Measurements from ENCODE around the gene CR1L.
"Not testable (repeated sequence)": the region's sequence is repeated elsewhere in the genome, so short reads cannot be mapped to it uniquely, and the experiment has no call there.

CR1L gene

DNA sequence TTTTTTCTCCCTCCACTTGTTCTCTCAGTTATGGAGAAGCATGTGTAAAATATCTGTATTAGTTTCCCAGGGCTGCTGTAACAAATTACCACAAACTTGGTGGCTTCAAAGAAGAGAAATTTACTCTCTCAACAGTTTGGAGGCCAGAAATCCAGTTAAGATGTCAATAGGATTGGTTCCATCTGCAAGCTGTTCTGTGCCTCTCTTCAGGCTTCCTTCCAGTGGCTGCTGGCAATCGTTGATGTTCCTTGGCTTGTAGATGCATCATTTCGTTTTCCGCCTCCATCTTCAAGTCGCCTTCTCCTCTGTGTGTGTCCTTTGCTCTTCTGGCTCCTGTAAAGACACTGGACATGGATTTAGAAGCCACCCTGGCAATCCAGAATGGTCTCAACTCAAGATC lies 45.6 kb downstream of the CR1L start:
- DNase-seq: not testable (repeated sequence)

DNA sequence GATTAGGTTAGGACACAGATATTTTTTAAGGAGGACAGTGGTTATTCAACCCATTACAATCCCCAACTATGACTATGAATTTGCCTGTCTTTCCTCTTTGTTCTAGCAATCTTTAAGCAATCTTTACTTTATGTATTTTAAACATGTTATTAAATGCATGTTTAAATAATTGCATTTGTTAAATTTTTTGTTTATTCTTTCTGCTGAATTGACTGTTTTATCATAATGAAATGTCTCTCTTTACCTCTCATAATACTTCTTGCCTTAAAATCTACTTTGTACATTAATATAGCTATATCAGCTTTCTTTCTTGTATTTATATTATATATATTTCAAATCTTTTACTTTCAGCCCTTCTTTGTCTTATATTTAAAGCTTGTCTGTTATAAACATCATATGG lies 46.1 kb downstream of the CR1L start:
- DNase-seq: no peak

DNA sequence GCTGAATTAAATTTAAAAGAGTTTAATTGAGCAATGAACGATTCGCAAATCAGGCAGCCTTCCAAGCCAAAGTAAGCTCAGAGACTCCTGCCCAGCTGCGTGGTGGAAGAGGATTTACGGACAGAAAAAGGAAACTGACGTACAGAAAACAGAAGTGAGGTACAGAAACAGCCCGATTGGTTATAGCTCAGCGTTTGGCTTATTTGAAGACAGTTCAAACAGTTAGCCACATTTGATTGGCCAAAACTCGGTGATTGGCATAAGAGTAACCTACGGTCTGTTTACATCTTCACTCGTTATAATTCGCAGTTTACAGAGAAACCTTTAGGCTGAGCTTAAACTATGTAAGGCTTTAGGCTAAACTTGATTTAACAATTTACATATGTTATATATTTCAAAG lies 46.9 kb downstream of the CR1L start:
- no peak for DNase-seq

DNA sequence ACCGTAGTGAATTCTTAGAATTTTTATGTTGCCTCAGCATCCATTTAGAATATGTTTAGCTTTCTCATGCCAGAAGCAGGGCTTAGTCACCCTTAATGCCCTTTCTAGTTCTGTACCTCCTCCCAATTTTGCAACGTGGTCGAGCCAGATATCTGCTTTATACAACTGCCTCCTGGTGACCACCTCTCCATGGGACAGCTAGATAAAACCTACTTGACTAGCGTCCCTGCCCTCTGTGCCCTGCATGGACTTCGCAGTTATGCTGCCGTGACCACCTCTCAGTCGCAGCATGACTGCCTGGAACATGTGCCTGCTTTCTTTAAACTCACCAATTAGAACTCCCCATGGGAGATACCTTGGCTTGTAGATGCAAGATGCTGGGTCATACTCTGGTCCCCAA lies 47.4 kb downstream of the CR1L start:
- DNase-seq: not testable (repeated sequence)

DNA sequence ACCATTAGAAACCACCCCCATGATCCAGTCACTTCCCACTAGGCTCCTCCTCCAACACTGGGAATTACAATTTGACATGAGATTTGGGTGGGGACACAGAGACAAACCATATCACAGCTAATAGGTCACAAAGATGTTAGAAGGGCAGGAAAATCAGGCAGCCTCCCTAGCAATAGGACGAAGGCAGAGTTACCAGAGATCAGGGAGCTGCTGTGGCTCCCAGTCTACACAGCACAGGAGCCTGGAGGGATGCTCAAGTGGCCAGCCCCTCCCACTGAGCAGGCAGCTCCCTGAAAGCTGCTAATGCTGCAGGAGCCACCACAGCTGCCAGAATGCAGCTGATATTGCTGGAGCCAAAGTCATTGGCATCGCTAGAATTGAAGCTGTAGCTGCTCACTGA lies 51.0 kb downstream of the CR1L start:
- DNase-seq: no peak

DNA sequence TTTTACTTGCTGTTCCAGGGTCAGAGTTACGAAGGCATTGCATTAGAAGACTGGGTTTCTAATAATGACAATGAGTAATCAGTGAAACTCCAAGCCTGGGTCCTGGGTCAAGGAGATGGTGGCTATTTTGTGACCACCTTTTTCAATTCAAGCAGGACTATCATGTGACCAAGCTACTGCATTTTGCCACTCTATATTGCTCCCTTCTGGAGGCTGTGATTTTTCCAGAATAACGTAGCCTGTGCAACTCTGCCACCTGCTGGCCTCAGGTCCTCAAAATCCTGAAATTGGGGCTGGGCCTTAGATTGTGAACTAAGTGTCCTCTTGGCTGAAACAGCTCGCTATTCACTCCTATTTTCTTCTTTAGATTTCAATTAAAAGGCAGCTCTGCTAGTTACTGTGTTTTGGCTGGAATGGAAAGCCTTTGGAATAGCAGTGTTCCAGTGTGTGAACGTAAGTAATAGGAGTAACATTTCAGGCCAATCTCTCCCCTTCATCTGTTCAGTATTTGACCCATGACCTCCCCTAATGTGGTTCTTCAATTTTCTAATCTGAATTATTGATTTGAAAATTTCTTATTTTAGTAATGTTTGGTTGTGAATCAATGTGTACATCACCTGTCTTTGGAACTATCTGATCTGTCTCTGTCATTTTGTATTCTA lies 54.0 kb downstream of the CR1L start:
- peak; percentile 37 for DNase-seq

DNA sequence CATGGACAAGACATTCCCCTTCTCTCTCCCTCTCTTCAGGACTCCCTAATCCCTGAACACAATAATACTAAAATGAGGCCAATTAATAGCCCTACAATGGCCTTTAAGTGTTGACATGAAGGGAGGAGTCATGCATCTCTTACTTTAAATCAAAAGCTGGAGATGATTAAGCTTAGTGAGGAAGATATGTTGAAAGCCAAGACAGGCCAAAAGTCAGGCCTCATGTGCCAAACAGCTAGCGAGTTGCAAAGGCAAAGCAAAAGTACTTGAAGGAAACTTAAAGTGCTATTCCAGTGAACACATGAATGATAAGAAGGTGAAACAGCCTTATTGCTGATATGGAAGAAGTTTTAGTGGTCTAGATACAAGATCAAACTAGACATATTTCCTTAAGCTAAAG lies 57.4 kb downstream of the CR1L start:
- no peak for DNase-seq

DNA sequence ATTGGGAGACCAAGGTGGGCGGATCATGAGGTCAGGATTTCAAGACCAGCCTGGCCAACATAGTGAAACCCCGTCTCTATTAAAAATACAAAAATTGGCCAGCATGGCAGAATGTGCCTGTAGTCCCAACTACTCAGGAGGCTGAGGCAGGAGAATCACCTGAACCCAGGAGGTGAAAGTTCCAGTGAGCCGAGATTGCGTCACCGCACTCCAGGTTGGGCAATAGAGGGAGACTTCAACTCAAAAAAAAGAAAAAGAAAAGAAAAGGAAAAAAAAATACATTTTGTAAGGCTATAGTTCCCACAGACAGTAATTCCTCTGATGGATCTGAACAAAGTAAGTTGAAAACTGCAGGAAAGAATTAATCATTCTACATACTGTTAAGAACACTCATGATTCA lies 58.8 kb downstream of the CR1L start:
- no peak for DNase-seq

DNA sequence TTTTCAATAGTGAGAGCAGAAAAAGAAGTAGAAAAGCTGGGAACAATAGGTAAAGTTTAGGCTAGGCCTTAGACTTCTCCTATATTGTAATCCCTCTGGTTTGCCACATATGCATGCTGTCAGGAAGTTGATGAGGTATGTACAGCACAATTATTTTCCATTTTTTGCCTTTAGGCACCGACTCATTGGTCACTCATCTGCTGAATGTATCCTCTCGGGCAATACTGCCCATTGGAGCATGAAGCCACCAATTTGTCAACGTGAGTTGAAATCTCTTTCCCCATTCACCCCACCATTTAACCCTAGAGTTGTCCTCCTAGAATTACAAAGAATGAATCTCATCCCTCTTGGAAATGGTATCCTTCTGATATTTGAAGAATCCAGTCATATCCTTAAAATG lies 63.1 kb downstream of the CR1L start:
- not testable (repeated sequence) for DNase-seq

DNA sequence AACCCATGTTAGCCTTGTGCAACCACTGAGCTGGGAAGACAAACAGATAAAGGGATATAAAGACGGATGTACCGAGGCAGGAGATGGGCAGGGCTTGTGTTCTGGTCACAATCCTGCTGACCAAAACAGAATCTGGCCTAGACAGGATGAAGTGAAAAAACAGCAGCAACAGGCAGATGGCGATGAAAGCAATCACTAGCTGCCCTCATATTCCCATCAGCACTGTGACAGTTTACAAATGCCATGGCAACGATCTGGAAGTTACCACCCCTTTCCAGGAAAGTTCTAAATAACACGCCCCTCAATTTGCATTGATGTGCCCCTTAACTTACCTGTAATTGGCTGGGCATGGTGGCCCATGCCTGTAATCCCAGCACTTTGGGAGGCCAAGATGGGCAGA lies 66.4 kb downstream of the CR1L start:
- no peak for DNase-seq

DNA sequence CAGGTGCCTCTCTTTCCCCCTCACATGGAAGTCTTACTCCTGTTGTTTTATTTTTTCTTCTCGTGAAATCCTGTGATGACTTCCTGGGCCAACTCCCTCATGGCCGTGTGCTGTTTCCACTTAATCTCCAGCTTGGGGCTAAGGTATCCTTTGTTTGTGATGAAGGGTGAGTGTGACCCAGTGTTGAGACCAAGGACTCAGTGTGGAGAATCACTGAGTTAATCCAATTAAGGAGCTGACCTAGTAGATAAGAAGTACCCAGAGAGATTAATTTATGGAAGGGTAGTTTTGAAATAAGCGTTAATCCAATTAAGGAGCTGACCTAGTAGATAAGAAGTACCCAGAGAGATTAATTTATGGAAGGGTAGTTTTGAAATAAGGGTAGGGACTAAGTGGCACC lies 67.8 kb downstream of the CR1L start:
- DNase-seq: not testable (repeated sequence)

DNA sequence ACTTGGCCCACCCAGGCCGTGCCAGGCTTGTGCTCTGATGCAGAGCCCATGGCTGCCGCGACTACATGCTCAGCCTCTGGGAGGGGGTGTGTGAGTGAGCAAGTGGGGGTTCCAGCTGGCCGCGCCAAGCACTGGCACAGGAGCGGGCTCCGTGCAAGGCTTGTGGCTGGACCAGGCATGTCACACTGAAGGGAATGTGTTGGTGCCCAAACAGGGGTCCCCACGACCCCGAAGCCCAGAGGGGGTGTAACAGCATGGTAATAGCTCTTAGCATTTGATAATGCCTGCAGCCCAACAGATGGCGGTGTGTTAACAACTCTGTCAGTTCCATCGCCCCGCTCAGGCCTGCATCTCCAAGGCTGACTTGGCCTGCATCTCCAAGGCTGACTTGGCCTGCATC lies 68.6 kb downstream of the CR1L start:
- DNase-seq: no peak

DNA sequence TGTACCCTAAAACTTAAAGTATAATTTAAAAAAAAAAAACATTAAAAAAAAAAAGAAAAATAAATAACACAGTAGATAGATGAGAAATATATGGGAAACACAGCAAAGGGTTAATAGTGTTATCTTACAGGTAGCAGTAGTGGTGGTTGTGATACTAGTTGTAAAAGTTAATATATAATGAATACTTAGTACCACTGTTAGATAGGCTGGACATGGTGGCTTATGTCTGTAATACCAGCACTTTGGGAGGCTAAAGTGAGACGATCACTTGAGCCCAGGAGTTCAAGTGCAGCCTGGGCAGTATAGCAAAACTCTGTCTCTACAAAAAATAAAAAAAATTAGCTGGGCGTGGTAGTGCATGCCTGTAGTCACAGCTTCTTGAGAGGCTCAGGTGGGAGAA lies 74.3 kb downstream of the CR1L start:
- DNase-seq: no peak

DNA sequence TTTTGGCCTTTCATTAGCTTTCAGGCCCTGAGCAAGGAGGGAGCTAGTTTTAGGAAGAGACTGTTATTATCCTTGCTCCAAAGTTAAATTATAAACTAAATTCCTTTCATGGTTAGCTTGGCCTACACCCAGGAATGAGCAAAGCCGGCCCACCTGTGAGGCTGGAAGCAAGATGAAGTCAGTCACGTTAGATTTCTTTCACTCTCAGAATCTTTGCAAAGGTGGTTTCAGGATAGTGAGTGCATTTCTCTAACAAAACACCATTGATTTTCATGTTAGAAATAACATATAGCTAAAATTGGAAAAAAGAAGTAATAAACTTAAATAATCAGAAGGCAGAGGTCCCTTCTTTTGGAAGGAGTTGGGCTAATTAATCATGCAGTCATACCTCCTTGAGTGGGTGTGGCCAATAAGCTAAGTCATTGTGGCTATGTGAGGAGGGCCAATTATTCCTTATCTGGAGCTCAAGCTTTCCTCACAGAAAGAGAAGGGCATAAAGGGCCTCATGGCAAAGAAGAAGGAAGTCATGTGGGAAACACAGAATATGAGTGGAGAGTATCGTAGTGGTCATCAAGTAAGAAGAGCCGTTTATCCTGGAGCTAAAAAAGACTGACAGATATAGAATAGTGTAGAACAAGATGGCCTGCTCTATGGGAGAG lies 83.4 kb downstream of the CR1L start:
- not testable (repeated sequence) for DNase-seq

DNA sequence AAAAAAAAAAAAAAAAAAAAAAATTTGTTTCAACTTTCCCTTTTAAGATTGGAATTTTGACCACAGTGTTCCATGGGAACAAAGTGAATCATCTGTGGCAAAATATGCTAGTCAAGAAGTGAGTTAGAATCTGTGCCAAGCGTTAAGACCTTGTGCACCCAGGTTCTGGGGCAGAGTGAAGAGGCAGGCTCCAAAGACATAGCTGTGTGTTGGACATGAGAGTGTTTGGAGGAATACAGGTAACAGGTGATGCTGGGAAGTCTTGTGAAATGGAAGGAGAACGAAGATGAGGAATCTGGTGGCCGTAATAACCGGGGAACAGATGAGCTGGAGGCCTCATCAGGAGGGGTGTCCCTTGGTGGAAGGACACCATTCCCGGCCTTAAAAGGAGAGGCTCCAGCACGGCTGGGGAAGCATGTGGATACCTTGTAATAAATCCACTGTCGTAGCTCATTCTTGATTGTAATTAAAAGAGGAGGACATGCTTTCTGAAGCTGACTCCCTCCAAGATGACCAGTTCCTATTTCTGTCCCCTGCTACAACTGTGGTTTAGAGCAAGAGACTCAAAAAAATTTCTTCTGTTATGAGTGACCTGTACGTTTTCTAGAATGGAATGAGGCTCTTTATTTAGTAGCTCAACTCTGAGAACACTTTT lies 92.7 kb downstream of the CR1L start:
- DNase-seq: not testable (repeated sequence)

DNA sequence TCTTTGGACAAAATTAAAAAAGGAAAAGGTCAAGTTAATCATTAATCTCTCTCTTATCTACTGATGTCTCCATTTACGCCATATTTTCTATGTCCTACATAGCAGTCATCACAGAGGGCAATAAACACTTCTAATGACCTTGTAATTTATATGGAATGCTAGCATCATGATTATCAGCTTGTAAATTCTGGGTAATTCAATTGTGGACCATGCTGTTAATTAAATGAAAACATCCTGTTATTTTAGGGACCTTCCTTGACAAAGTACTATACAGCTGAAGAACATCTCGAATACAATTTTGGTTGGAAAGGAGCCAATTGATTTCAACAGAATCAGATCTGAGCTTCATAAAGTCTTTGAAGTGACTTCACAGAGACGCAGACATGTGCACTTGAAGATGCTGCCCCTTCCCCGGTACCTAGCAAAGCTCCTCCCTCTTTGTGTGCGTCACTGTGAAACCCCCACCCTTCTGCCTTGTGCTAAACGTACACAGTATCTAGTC lies 93.3 kb downstream of the CR1L start:
- not testable (repeated sequence) for DNase-seq

DNA sequence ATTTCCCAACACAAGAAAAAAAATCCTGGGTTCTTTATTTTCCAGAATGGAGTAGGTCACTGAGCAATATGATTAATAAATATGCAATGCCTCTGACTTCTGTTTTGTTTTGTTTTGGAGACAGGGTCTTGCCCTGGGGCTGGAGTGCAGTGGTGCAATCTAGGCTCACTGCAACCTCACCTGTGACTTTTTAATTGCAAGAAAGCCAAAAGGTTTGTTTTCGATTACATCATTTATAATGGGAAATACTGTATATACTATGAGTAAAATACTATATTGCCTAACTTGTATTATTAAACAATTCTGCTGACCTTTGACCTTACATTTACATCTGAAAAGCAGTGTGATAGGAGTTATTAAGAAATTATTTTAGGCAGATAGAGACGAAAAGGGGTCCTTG lies 95.3 kb downstream of the CR1L start:
- no peak for DNase-seq

DNA sequence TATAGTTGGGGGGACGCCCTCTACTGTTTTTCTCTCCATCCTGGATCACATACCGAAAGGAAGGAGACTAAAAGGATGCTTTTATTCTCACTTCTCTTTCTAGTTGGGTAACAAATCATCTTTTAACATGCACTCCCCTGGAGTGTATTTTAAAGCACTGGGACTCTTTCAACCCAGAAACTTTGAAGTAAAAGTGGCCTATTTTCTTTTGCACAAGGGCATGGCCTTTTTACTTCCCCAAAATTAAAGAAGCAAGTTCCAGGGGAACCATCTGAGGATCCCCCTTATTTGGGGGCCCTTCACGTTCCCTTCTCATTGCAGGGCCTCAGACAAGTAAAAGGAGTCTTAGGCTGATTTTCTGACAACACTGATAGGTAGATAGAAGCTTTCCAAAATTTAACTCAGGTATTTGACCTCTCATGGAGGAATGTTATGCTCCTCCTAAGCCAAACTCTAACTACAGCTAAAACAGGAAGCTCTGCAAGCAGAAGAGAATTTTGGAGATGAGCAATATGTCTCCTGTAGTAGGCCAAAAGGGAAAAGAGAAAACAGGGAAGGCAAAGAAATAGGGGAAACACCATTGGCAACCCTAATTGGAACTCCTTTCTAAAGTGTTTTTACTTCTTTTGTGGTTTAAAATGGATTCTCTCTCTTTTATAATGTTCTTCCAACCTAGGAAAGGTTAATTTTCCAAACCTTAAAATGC lies 98.1 kb downstream of the CR1L start:
- DNase-seq: no peak

DNA sequence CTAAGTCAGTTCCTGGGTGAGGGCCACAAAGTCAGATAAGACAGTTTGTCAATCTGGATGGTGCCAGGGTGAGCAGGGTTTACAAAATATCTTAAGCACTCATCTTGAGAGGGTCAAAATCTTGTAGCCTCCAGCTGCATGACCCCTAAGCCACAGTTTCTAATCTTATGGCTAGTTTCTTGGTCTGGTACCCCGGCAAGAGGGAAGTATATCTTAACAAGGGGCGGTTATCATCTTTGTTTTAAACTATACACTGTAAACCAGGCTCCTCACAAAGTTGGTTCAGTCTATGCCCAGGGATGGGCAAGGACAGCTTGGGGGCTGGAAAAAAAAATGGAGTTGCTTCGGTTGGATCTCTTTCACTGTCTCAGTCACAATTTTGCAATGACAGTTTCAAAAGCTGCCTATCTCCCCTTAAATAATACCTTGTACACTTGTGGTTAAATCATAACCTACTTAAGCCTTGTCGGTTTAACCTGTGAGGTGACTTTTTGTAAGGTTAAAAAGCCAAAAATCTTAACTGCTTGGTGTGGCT lies 99.1 kb downstream of the CR1L start:
- no peak for DNase-seq

DNA sequence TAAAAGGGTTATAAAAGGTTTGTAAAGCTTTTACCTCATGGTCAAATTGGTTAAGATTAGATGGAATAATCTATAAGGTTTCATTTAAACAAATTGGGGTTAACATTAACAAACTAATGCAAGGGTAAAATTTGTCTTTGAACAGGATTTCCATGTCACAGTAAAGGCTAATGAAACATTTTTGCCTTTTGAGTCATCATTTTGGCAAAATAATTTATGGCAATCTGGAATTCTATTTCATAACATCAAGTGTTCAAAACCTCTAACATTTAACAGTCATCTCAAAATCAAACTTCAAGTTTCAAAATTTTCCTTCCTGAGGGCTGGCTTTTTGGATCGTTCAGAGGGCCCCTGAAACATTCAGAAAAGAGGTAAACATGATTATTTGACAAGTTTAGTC lies 100.4 kb downstream of the CR1L start:
- no peak for DNase-seq

DNA sequence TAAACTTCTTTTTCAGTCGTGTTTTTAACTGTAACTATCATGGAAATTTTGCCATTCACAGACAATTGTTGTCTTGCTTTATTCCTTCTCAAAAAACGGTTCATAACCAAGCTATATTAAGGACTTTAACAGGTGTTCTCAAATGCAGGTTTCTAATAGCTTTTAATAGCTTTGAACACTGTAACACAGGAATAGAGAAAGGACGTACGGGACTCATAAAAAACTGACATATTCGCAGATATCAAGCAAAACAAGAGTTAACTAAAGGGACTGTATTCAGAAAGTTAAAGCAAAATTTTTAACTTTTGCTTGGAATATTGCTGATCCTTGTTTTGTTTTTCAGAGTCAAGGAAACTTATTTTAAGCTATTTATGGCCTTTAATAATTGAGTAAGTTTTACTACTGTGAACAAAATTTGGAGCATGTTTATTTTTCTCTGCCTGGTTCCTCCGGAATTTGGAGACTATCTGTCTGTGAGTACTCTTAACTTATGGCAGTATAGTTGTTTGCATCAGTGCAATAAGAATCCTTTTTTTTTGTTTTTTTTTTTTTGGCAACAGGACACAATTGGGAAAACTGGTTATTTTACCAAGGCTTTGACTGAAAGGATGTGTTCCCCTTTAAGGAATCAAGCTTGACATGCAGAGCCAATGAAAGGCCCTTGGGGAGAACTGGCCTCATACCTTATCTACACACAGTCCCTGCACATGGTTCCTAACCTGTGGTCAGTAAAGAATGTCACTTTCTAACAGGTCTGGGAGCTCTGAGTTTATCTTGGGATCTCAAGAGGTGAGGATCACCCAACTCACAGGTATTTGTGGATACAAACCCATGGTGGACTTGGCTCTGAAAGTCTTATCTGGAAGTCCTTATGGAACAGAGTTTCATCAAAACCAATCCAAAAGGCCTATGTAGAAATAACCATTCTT lies 101.2 kb downstream of the CR1L start:
- no peak for DNase-seq
